ENCODE results near the gene ZCCHC7.

ZCCHC7 gene

GRCh38 chr9:37209431-37210386 lies 89.3 kb downstream of the ZCCHC7 start:
- DNase-seq (ENCODE audit: low spot score) = no peak

GRCh38 chr9:37210737-37211523 lies 90.6 kb downstream of the ZCCHC7 start:
- no peak for DNase-seq (ENCODE audit: low spot score)

GRCh38 chr9:37212435-37212834 lies 92.1 kb downstream of the ZCCHC7 start:
- no peak for DNase-seq (ENCODE audit: low spot score)

GRCh38 chr9:37215381-37215780 lies 95.0 kb downstream of the ZCCHC7 start:
- DNase-seq (ENCODE audit: low spot score) = no peak

- no peak for DNase-seq (ENCODE audit: low spot score)
Measured at GRCh38 chr9:37215830-37216229, 95.5 kb downstream of the ZCCHC7 start.

- DNase-seq (ENCODE audit: low spot score) = no peak
Measured at GRCh38 chr9:37217161-37217560, 96.8 kb downstream of the ZCCHC7 start.

- no peak for DNase-seq (ENCODE audit: low spot score)
Measured at GRCh38 chr9:37218800-37219425, 98.5 kb downstream of the ZCCHC7 start.

- no peak for DNase-seq (ENCODE audit: low spot score)
Measured at GRCh38 chr9:37220971-37221370, 100.6 kb downstream of the ZCCHC7 start.

GRCh38 chr9:37221489-37222106 lies 101.2 kb downstream of the ZCCHC7 start:
- no peak for DNase-seq (ENCODE audit: low spot score)

GRCh38 chr9:37229455-37229854 lies 109.1 kb downstream of the ZCCHC7 start:
- no peak for DNase-seq (ENCODE audit: low spot score)

GRCh38 chr9:37229882-37230482 lies 109.6 kb downstream of the ZCCHC7 start:
- no peak for DNase-seq (ENCODE audit: low spot score)

GRCh38 chr9:37236822-37237221 lies 116.4 kb downstream of the ZCCHC7 start:
- no peak for DNase-seq (ENCODE audit: low spot score)

GRCh38 chr9:37238122-37238521 lies 117.7 kb downstream of the ZCCHC7 start:
- DNase-seq (ENCODE audit: low spot score) = no peak

GRCh38 chr9:37239224-37239859 lies 119.0 kb downstream of the ZCCHC7 start:
- no peak for DNase-seq (ENCODE audit: low spot score)

GRCh38 chr9:37239921-37240320 lies 119.5 kb downstream of the ZCCHC7 start:
- no peak for DNase-seq (ENCODE audit: low spot score)

- no peak for DNase-seq (ENCODE audit: low spot score)
Measured at GRCh38 chr9:37241340-37241739, 121.0 kb downstream of the ZCCHC7 start.

- DNase-seq (ENCODE audit: low spot score) = no peak
Measured at GRCh38 chr9:37242089-37242488, 121.7 kb downstream of the ZCCHC7 start.

- DNase-seq (ENCODE audit: low spot score) = no peak
Measured at GRCh38 chr9:37243588-37244345, 123.4 kb downstream of the ZCCHC7 start.

GRCh38 chr9:37246826-37247225 lies 126.5 kb downstream of the ZCCHC7 start:
- no peak for DNase-seq (ENCODE audit: low spot score)

- DNase-seq (ENCODE audit: low spot score) = no peak
Measured at GRCh38 chr9:37248651-37249163, 128.3 kb downstream of the ZCCHC7 start.

Measured in CD4-positive, alpha-beta T cell treated with Interleukin-6 at 100 ng/mL for 8 hours (primary cell).